Activated CD8-positive, alpha-beta memory T cell treated with anti-CD3 and anti-CD28 coated beads, Interleukin-2, amount 50 U/mL, for 24 hours (primary cell): ENCODE results near the gene NRM.
"Not testable (repeated sequence)": the region's sequence is repeated elsewhere in the genome, so short reads cannot be mapped to it uniquely, and the experiment has no call there.

Experiments used
- DNase-seq: peaks from one replicate; pipeline ENCODE4 v3.0.0-alpha.2; 2020; ENCODE audit errors: extremely low read depth

NRM gene

GRCh38 chr6:30666300-30666699 lies 24.5 kb downstream of the NRM start:
- DNase-seq = not testable (repeated sequence)

GRCh38 chr6:30664994-30665767 lies 25.6 kb downstream of the NRM start:
- no peak for DNase-seq

GRCh38 chr6:30657922-30658321 lies 32.9 kb downstream of the NRM start:
- not testable (repeated sequence) for DNase-seq

- no peak for DNase-seq
Observed at GRCh38 chr6:30657454-30657853, 33.3 kb downstream of the NRM start.

GRCh38 chr6:30656513-30656912 lies 34.3 kb downstream of the NRM start:
- no peak for DNase-seq

- DNase-seq = no peak
Observed at GRCh38 chr6:30655743-30656094, 35.1 kb downstream of the NRM start.

GRCh38 chr6:30654798-30655742 lies 35.7 kb downstream of the NRM start:
- no peak for DNase-seq

- DNase-seq = no peak
Observed at GRCh38 chr6:30651143-30651542, 39.6 kb downstream of the NRM start.

- peak; percentile 38 for DNase-seq
Observed at GRCh38 chr6:30647242-30648116, 43.3 kb downstream of the NRM start.

GRCh38 chr6:30646450-30647241 lies 44.1 kb downstream of the NRM start, which contains the start of gene C6orf136:
TSS of gene C6orf136 (plus strand) at chr6:30647133. CDS start at chr6:30647232, 99 bp downstream.
- peak; percentile 79 for DNase-seq

- no peak for DNase-seq
Observed at GRCh38 chr6:30645989-30646388, 44.8 kb downstream of the NRM start.

GRCh38 chr6:30644769-30645168 lies 46.0 kb downstream of the NRM start:
- no peak for DNase-seq

- no peak for DNase-seq
Observed at GRCh38 chr6:30643656-30644055, 47.1 kb downstream of the NRM start.

GRCh38 chr6:30641048-30641447 lies 49.7 kb downstream of the NRM start:
- no peak for DNase-seq

GRCh38 chr6:30640481-30640880 lies 50.3 kb downstream of the NRM start:
- DNase-seq = no peak
